ELF-1 (cell line): ENCODE results near the gene ASPRV1.
"Not testable (repeated sequence)": the region's sequence is repeated elsewhere in the genome, so short reads cannot be mapped to it uniquely, and the experiment has no call there.

Source experiments
- DNase-seq: peaks from one replicate; pipeline ENCODE4 v3.0.0-alpha.2; 2016; ENCODE audit warnings: low read depth, low spot score

The ASPRV1 gene

GRCh38 chr2:69962986-69963730 is 1.7 kb upstream of the ASPRV1 start:
- no peak for DNase-seq

GRCh38 chr2:69960821-69961220 is 610 bp downstream of the ASPRV1 start:
- no peak for DNase-seq

DNA sequence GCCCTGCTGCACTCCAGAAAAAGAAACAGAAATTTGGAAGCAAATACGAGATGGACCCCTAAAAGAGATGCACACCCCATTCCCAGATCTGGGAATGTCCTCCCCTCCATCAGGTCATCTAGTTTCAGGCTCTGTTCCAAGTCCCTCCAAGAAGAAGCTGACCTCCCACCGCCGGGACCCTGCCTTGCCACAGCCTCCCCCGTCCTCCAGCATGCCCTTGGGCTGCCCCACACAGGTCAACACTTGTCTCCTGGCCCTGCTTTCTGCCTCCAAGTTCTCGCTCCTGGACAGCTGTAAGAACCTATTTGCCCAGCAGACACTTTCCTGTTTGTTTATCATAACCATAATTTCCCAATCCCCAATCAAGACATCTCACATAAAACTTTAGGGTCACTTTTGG is 2.0 kb downstream of the ASPRV1 start:
- DNase-seq: no peak

GRCh38 chr2:69958480-69958879 is 3.0 kb downstream of the ASPRV1 start:
- DNase-seq: no peak

DNA sequence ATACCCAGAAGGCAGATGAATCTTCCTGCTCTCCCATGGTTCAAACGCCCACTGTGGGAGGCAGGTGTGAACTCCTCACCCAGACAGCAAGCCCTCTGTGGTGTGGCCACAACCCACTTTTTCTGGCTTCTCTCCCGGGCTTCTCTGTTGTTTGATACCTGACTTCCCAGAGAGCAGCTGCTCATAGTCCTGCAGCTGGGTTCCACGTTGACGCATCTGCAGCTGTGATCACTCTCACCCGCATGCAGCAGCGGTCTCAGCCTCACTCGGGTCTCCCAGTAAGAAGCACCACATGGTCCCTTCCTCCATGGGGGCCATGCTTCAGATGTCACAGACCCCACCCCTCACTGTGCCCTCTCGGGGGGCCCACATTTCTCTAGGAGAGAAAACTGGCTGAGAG is 3.5 kb downstream of the ASPRV1 start:
- no peak for DNase-seq

DNA sequence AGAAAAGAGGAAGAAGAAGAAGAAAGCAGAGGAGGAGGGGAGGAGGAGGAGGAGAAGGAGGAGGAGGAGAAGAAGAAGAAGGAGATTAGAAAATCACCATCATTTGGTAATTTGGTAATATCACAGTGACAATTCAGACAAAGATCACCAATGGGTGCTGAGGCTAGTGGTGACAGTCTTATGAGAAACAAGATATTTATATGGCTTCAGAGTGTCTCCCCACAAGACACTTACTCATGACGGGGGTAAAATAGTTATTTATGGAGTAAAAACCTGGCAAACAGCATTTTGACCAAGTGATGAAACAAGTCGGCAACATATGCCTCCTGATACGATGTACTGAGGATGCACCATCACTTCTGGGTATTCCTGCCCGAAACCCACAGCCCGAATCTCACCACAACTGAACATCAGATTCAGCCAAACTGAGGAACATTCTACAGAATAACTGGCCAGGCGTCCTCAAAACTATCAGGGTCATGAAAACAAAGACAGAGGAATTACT is 4.9 kb downstream of the ASPRV1 start:
- no peak for DNase-seq

- DNase-seq: no peak
Measured at GRCh38 chr2:69955029-69955428, 6.4 kb downstream of the ASPRV1 start.

DNA sequence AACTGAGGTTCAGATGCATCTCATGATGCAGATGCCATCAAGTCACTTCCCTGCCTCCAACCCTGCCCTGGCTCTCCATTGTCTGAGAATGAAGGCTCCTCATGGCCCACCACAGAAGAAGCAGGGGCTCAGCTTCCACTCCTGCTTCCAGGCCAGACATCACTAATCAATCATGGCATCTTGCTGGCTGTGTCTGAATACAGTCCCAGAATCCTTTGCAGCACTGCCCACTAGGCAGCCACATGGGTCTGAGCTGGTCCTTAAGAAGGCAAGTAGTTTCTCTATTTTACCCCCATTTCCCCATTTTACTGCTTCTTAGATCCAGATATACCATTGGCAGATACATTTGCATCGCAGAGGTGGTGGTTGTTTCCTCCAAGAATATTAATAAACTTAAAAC is 7.3 kb downstream of the ASPRV1 start:
- DNase-seq: no peak

DNA sequence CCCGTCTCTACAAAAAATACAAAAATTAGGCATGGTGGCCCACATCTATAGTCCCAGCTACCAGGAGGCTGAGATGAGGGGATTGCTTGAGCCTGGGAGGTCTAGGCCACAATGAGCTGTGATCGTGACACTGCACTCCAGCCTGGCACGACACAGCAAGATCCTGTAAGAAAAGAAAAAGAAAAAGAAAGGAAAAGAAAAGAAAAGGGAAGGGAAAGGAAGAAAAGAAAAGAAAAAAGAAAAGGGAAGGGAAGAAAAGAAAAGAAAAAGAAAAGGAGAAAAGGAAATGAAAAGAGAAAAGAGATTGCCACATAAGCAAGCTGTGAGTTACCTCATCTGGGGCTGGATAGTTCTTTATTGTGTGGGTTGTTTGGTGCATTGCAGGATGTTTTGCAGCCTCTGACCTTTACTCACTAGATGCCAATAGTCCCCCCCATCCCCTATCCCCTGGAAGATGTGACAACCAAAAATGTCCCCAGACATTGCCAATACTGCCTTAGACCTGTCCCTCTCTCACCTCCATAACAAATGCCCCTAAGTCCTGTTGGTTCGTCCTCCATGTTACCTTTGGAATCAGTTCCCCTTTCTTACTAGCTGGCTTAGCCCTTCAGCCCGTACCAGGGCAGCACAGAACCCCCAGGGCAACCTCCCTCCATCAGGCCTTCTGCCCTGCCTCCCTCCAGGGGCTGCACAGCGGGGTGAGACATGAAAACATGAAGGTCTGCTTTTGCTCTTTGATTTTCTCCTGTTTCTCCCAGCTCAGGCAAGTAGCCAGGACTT is 8.9 kb downstream of the ASPRV1 start:
- no peak for DNase-seq

DNA sequence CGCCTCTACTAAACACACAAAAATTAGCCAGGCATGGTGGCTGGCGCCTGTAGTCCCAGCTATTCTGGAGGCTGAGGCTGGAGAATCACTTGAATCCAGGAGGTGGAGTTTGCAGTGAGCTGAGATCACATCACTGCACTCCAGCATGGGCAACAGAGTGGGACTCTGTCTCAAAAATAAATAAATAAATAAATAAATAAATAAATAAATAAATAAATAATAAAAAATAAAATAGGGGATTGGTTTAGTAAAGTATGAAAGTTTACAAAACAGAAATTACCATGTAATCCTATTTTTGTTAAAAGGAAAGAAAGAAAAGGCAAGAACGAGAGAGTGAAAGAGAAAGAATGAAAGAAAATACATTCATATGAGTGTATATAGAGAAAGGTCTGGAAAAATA is 10.8 kb downstream of the ASPRV1 start:
- not testable (repeated sequence) for DNase-seq

DNA sequence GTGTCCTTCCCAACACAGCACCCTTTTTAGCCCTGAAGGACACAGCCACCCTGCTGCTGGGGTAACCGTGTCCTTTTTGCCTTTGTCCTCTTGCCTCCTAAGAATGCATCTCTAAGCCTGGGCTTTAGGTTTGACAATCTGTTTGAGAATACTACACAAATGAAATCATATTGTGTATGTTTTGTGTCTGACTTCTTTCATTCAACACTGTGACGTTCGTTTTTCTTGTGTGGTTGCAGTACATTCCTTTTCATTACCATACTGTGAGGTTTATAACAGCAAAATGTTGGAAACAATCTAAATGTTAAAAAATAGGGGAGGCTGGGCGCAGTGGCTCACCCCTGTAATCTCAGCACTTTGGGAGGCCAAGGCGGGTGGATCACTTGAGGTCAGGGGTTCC is 11.2 kb downstream of the ASPRV1 start:
- DNase-seq: no peak

- DNase-seq: no peak
Measured at GRCh38 chr2:69948963-69949645, 12.3 kb downstream of the ASPRV1 start.

DNA sequence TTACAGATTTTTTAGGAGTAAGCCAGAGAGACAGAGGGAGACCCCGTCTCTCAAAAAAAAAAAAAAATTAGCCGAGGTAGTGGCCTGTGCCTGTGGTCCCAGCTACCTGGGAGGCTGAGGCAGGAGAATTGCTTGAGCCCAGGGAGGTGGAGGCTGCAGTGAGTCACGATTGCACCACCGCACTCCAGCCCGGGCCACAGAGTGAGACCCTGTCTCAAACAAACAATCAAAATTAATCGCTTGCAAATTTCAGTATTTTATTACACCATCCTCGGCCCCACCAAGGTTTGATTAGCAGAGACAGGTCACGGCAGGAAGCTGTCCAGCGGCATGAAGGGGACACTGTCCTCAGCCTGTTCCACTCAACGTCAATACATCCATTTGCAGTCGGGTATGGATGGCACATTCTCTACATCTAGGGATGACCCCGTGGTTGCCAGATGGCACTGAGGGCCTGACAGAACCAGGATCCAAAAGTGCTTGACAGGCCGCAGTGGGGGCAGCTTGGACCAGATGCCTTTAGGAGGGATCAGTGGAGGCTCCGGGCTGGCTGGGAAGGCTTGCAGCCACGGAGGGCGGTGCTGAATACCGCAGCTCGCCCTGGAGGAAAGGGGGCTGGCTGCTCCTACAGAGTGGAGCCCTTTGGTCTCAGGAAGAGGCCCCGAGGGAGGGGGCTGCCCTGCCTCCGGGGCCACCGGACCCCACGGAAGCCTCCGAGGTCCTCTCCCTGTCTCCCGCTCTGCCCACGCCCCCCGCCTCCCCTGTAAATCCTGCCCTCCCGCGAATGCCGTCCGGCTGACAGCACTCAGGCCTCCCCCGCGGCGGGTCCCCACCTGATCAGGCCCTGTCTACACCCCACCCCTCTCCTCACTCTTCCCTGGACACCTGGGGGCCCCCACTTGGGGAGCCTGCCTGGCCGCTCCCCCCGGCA is 13.1 kb downstream of the ASPRV1 start:
- peak; percentile 46 for DNase-seq

GRCh38 chr2:69947325-69947931 is 14.0 kb downstream of the ASPRV1 start:
- DNase-seq: no peak

- no peak for DNase-seq
Measured at GRCh38 chr2:69946351-69947324, 14.8 kb downstream of the ASPRV1 start.

- DNase-seq: no peak
Measured at GRCh38 chr2:69945941-69946340, 15.5 kb downstream of the ASPRV1 start.

- DNase-seq: no peak
Measured at GRCh38 chr2:69945441-69945840, 16.0 kb downstream of the ASPRV1 start.

GRCh38 chr2:69944756-69945155 is 16.7 kb downstream of the ASPRV1 start:
- no peak for DNase-seq

DNA sequence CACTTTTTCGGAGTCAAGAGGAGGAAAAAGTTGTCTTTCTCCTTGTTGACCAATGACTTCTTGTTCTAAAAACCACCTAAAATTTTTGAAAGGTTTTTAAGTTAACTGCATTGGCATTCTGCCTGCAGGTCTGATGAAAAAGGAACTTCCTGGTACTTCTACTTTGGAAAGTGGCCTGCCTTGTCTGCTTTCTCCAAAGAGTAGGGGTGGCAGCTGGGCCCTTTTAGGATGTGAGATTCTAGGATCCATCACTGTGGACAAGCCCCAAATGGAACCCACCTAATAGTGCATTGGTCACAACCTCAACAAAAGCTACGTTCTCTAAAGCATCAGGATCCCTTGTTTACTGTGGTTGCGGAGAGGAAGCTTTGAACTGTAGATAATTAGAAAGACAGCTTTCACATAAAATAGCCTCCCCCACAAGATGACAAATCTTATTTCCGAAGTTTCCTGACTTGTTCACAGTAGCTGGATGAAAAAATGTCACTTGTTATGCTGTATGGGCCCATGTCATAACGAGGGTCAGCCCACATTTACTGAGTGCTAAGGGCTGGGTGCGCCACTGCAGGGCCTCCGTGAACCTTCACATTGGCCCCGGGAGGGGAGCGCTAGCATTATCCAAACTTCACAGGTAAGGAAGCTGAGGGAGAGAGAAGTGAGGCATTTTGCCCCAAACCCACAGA is 17.4 kb downstream of the ASPRV1 start:
- DNase-seq: no peak
